Ishikawa (cell line): Measurements from ENCODE around the gene MRPL18.

Experiments used
- EGR1 ChIP-seq: IDR thresholded peaks from 2 replicates; pipeline ENCODE4 v1.6.1; 2012
- EP300 ChIP-seq: IDR thresholded peaks from 2 replicates; pipeline ENCODE4 v1.6.1; 2012; ENCODE audit warnings: borderline replicate concordance
- FOXM1 ChIP-seq: IDR thresholded peaks from 2 replicates; pipeline ENCODE4 v1.6.1; 2012; ENCODE audit warnings: low read depth, borderline replicate concordance
- MAX ChIP-seq: IDR thresholded peaks from 2 replicates; pipeline ENCODE4 v1.6.1; 2012
- NFIC ChIP-seq: IDR thresholded peaks from 2 replicates; pipeline ENCODE4 v1.6.1; 2012
- RAD21 ChIP-seq: IDR thresholded peaks from 2 replicates; pipeline ENCODE4 v1.6.1; 2012; ENCODE audit warnings: low read depth
- TAF1 ChIP-seq: IDR thresholded peaks from 2 replicates; pipeline ENCODE4 v1.6.1; 2012; ENCODE audit warnings: low read depth, mild to moderate bottlenecking
- TCF12 ChIP-seq: IDR thresholded peaks from 2 replicates; pipeline ENCODE4 v1.6.1; 2012; ENCODE audit warnings: low read depth
- TEAD4 ChIP-seq: IDR thresholded peaks from 2 replicates; pipeline ENCODE4 v1.6.1; 2012
- TF ChIP-seq, protein P1 (sequence below): IDR thresholded peaks from 2 replicates; pipeline ENCODE4 v1.6.1; 2012; ENCODE audit warnings: low read depth, mild to moderate bottlenecking

- TF ChIP-seq RAD21 (no peak), TCF12 (no peak), EP300 (no peak), TAF1 (no peak), EGR1 (no peak), FOXM1 (no peak), TEAD4 (no peak), NFIC (no peak), MAX (no peak)
- TF ChIP-seq, protein P1, sequence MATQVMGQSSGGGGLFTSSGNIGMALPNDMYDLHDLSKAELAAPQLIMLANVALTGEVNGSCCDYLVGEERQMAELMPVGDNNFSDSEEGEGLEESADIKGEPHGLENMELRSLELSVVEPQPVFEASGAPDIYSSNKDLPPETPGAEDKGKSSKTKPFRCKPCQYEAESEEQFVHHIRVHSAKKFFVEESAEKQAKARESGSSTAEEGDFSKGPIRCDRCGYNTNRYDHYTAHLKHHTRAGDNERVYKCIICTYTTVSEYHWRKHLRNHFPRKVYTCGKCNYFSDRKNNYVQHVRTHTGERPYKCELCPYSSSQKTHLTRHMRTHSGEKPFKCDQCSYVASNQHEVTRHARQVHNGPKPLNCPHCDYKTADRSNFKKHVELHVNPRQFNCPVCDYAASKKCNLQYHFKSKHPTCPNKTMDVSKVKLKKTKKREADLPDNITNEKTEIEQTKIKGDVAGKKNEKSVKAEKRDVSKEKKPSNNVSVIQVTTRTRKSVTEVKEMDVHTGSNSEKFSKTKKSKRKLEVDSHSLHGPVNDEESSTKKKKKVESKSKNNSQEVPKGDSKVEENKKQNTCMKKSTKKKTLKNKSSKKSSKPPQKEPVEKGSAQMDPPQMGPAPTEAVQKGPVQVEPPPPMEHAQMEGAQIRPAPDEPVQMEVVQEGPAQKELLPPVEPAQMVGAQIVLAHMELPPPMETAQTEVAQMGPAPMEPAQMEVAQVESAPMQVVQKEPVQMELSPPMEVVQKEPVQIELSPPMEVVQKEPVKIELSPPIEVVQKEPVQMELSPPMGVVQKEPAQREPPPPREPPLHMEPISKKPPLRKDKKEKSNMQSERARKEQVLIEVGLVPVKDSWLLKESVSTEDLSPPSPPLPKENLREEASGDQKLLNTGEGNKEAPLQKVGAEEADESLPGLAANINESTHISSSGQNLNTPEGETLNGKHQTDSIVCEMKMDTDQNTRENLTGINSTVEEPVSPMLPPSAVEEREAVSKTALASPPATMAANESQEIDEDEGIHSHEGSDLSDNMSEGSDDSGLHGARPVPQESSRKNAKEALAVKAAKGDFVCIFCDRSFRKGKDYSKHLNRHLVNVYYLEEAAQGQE, result no peak
These were observed 28.8 kb downstream of the MRPL18 start for GRCh38 chr6:159819098-159819497.
